ENCODE results near the gene GAB2.
"Not testable (repeated sequence)": the region's sequence is repeated elsewhere in the genome, so short reads cannot be mapped to it uniquely, and the experiment has no call there.

GAB2 gene

DNA sequence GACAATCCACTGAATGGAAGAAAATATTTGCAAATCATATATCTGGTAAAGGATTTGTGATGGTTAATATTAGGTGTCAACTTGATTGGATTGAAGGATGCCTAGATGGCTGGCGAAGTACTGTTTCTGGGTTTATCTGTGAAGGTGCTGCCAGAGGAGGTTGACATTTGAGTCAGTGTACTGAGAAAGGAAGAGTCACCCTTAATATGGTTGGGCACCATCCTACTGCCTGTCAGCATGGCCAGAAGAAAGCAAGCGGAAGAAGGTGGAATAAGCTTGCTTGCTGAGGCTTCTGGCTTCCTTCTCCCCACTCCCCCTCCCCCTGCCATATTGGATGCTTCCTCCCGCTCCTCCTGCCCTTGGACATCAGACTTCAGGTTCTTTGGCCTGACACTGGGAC lies 101.9 kb downstream of the GAB2 start:
- in situ Hi-C loops (cut with MboI; ENCODE audit: low sequenced_read_pairs): no loop called here

DNA sequence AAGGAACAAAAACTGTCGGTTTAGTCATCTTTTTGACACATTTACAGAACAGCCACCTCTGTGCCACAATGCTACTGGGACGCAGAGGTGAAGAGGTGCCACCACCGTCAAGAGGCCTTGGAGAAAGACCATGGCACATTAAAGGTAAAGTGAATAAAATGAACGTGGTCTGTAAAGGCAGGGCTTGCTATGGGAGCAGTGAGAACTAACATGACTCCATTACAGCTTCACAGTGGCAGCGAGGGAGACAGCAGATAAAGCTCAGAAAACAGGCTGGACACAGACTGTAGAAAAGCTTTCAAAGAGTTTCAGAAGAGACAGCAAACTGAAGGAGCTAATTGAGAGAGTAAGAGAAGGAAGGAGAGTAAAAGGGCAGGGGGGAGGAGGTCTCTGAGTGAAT lies 102.9 kb downstream of the GAB2 start:
- in situ Hi-C loops (cut with MboI; ENCODE audit: low sequenced_read_pairs): no loop called here

DNA sequence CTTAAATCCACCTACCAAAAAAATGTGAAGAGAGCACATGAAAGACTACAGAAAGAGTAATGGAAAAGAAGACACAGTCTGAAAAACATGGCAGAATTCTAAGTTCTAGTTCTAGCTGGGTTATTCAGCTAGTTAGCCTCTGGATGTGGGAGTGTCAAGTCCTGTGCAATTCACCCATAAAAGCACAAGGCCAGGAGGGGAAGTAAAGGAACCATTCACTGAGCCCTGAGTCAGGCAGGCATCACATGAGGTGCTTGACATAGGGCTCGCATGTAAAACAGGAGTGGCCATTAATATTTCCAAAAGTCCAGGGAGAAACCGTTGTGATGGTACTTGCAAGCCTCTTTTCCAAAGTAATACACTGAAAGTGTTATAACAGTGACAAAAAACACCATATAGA lies 103.7 kb downstream of the GAB2 start:
- in situ Hi-C loops (cut with MboI; ENCODE audit: low sequenced_read_pairs): no loop called here

DNA sequence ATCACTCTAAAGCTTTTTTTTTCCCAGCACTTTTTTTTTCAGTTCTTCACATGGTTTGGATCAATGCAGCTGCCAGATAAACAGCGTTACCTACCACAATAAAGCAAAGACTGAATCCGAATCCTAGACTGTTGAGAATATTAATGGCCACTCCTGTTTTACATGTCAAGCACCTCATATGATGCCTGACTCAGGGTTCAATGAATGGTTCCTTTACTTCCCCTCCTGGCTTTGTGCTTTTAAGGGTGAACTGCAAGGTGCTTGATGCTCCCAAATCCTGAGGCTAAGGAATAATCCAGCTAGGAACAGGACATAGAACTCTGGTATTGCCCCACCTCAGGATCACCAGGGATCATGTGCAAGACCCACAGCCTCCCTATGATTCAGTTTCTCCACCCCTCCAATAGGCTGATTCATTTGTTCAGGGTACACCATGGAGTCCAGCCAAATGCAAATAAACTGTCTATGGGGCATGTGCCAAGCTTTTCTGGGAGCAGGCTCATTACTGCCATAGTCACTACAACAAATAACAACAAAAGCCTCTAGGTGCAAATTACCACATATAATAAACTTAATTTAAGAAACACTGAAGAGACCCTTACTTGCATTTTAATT lies 104.3 kb downstream of the GAB2 start:
- in situ Hi-C loops (cut with MboI; ENCODE audit: low sequenced_read_pairs): no loop called here

DNA sequence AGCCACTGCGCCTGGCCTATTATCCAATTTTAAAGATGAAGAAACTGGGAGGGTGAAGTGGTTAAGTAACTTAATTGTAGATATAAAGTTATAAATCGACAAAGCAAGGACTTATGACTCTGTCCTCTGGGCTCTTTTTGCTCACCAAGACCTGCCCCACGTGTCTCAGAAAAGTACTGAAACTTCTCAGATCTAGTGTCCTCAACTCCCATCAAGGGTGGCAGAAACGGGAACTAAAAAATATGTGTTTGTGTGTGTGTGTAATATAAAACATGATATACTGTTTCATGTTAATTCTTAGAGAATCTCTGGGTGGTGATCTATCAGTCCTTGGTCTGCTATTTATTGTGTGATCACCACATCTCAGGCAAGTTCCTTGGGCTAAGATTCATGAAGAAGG lies 104.9 kb downstream of the GAB2 start:
- in situ Hi-C loops (cut with MboI; ENCODE audit: low sequenced_read_pairs): no loop called here

DNA sequence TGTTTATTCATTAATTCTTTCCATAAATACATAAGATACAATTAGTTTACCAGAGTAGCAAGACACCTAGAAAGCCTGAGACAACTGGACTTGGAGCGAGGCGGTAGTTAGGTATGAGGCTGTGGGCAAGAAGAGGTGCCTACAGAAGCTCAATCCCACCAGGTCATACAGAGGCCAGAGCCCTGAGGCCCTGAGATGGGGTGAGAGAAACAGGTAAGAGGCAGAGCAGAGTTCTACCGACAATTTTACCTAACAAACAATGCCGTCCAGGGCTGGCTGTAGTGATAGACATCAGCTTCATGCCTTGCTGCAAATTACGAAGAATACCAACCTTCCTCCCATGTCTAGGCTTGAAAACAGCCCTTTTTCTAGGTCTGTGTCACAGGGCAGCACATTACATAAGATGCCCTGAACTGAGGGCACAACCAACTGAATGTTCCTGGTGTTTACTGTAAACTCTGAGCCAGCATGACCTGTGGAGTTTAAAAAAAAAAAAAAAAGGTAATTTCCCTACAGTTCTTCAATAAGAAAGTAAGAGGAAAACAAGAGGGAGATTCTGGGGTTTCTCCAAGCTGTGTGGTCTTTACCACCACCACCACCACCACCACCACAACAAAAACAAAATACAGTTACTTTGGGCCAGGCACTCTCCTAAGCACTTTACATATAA lies 105.8 kb downstream of the GAB2 start:
- in situ Hi-C loops (cut with MboI; ENCODE audit: low sequenced_read_pairs): no loop called here

DNA sequence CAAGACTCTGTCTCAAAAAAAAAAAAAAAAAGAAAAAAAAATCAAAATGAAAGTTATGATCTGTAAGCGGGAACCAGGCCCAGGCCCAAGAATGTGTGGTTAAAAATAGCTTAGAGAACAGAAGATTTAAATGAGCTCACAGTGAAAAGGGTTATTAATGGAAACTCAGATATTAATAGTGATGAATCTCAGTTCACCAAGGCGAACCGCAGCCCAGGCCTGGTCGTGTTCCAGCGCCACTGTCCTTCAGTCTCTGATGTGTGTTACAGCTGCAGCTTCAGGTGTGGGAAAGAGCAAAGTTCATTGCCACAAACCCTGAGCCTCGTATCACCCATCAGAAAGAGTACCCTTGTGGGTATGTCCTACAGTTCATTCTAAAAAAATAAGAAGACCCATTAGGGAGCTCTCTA lies 107.1 kb downstream of the GAB2 start:
- in situ Hi-C loops (cut with MboI; ENCODE audit: low sequenced_read_pairs): no loop called here

DNA sequence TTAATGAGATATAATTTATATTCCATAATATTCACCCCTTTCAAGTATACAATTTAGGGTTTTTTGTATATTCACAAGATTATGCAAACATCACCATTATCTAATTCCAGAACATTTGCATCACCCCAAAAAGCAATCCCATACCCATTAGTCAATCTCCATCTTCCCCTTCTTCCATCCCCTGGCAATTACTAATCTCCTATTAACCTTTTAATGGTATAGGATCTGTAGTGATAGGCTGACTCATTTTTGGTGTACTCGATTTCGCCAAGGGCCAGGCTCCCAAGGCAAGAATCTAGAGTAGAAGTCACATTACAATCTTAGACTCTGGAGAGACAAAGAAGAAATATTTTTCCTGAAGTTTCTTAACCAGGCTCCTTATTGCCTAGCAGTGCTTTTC lies 113.4 kb downstream of the GAB2 start:
- in situ Hi-C loops (cut with MboI; ENCODE audit: low sequenced_read_pairs): no loop called here

DNA sequence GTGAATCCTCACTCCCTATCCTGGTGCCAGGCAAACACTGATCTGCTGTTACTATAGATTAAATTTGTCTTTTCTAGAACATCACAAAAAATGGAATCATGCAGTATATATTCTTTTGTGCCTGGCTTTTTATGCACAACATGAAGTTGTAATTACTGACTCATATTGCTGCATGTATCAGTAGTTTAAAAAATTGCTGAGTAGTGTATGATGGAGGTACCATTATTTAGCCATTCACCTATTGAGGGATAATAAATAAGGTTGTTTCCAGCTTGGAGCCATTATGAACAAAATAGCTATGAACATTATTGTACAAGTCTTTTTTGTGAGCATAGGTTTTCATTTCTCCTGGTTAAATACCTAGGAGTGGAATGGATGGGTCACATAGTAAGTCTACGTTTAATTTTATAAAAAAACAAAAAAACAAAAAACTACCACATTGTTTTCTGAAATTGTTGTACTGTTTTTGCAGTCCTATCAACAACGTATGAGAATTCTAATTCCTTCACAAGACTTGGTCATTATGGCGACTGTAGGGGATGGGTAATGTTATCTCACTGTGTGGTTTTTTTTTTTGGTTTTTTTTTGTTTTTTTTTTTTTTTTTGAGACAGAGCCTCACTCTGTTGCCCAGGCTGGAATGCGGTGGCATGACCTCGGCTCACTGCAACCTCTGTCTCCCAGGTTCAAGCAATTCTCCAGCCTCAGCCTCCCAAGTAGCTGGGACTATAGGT lies 117.3 kb downstream of the GAB2 start:
- in situ Hi-C loops (cut with MboI; ENCODE audit: low sequenced_read_pairs): no loop called here

DNA sequence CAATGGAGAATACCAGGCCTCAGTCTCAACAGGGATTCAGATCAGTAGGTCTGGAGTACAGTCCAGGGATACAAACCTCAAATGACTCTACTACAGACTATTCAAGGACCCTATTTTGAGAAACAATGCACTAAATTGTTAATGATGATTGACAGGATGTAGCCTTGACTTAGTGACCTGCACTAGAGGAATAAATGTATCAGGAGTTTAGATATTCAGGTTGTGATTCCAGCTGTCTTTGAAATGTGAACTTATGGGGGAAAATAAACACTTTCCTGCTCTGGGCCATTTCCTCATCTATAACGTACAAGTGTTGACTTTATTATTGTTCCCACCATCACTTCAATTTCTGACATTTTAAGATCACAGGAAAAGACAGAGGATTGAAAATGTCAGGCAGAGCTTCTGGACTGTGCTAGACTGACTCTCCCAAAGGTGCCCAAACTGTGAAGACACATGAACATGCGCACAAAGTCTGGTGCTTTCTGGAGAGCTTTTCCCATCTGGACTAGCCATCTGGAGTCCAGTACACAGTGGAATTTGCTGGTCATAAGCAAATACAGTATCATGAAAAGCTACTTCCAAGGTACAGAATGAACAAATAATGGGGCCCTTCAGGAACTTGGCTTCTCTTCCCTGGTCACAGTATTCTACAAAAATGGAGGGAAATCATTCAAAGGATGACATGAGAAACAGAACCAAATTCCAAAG lies 118.5 kb downstream of the GAB2 start:
- in situ Hi-C loops (cut with MboI; ENCODE audit: low sequenced_read_pairs): no loop called here

DNA sequence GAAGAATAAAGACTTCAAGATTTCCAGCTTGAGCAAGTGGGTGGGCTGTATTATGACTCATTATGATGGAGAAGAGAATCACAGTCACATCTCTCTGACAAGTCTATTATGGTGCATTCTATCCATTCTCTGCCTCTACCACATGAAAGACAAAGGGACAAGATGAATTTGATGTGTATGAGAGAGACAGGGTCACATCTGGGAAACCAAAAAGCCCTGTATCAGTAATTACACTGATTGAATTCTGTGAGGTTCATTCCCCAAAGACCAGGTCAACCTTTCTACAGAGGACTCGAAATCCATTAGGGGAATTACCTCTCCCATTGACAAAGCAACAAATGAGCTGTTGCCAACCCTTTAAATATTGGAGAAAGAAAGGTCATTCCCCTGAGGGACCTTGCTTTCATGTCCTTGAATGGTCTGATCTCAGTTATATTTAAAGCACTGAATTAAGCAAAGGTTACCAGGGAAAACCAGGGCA lies 119.3 kb downstream of the GAB2 start:
- in situ Hi-C loops (cut with MboI; ENCODE audit: low sequenced_read_pairs): no loop called here

DNA sequence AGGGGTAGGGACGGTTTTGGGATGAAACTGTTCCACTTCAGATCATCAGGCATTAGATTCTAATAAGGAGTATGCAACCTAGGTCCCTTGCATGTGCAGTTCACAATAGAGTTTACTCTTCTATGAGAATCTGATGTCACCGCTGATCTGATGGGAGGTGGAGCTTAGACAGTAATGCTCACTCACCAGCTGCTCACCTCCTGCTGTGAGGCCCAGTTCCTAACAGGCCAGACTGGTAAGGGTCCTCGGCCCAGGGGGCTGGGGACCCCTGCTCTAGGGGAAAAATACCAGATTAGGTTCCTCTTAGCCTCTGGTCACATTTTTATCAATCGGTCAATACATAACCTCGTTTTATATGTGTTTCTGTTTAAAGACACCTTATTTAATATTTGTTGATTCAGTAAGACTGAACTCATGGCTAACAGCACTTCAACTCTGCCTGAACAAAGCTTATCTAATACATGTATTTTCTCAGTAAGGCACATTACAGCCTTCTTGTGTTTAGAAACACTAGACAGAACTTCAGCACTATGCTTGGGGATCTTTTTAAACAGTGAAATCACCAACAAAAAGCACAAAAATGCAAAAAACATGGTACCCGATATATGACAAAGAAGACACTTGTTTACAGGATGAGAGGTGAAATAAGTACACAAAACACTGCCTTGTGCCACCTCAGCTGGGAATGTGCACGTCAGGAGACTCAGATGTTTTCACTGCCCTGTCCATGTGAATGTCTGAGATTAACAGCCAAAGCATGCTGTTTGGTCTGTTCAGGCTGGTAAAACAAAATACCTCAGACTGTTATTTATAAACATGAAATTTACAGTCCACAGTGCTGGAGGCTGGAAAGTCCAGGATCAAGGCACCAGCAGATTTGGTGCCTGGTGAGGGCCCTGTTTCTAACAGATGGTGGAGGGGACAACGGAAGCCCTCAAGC lies 121.4 kb downstream of the GAB2 start:
- in situ Hi-C loops (cut with MboI; ENCODE audit: low sequenced_read_pairs): no loop called here

DNA sequence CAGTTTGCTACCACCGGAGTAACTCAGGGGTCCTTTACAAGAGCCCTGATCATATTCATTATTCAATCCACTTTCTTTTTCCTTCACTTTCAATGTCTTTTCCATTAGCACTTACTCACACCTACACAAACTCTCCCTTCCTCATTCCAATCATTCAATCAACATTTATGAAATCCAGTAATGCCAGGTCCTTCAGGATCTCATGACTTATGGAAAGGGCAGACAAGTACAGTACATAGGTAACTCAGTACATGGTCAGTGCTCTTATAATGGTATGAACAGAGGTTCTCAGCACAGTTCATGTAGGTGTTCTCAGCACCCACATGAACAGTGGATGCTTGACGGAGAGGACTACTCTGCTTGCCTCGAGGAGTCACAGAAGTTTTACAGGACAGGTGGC lies 122.3 kb downstream of the GAB2 start:
- in situ Hi-C loops (cut with MboI; ENCODE audit: low sequenced_read_pairs): no loop called here

DNA sequence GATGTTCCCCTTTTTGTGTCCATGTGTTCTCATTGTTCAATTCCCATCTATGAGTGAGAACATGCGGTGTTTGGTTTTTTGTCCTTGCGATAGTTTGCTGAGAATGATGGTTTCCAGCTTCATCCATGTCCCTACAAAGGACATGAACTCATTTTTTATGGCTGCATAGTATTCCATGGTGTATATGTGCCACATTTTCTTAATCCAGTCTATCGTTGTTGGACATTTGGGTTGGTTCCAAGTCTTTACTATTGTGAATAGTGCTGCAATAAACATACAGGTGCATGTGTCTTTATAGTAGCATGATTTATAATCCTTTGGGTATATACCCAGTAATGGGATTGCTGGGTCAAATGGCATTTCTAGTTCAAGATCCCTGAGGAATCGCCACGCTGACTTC lies 123.5 kb downstream of the GAB2 start:
- in situ Hi-C loops (cut with MboI; ENCODE audit: low sequenced_read_pairs): not testable (repeated sequence)

DNA sequence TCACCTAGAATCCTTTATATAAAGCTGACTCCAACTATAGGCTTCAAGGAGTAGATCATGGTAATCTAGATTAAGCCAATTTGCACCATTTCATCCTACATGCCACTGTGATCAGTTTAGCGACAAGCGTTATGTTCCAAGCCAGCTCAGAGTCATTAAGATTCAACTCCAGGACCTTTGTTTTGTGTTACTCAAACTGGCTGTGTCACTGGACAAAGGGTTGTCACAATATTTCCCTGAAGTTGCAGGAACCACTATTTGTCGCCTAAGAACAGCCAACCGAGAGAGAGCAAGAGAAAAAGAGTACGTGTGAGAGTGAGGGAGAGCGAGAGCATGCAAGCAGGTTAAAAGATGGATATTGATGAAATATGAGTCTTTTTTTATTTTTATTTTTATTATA lies 124.1 kb downstream of the GAB2 start:
- in situ Hi-C loops (cut with MboI; ENCODE audit: low sequenced_read_pairs): no loop called here

DNA sequence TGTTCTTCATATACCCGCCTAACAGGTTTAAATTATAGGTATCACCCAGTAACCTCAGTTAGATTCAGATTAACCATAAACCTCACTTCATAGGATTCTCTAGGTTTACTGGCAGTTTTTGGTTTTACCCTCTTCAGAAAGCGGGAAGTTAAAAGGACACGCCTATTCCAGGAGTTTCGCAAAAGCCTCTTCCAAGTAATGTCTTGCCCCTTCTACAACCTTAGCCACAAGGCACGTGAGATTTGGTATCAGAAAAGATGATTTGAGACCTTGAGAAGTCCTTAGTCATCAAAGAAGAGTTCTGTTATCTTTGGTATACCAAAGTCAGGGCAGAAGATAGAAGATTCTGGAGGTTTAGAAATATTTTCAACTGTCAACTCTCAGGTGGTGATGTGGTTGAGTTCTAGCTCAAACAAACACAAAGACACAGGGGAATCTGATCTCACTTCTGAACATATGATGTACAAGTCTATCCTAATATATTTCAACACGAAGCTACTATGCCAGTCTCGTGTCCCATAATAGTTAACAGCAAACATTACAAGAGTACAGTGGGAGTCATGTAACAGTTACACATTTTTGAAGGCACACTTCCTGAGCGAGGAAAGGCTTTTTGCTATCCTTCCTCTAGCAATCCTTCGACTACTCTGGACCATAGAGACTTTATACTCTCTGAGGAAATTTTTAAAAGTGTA lies 125.4 kb downstream of the GAB2 start:
- in situ Hi-C loops (cut with MboI; ENCODE audit: low sequenced_read_pairs): no loop called here

DNA sequence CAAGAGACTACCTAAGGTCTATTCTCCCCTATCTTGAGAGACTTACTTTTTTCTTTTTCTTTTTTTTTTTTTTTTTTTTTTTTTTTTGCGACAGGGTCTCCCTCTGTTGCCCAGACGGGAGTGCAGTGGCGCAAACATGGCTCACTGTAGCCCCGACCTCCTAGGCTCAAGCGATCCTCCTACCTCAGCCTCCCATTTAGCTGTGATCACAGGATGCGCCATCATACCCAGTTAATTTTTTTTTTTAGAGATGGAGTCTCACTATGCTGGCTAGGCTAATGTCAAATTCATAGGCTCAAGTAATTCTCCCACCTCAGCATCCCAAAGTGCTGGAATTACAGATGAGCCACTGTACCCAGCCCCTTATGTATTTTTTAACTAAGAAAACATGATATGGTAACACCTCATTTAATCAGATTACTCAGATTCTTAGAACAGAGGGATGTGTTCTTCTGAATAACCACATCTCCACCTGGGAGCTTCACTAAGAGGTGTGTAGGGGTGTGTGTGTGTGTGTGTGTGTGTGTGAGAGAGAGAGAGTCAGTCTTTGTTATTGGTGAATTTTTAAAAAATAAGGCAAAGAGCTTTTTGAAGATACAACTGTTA lies 126.0 kb downstream of the GAB2 start:
- in situ Hi-C loops (cut with MboI; ENCODE audit: low sequenced_read_pairs): no loop called here

DNA sequence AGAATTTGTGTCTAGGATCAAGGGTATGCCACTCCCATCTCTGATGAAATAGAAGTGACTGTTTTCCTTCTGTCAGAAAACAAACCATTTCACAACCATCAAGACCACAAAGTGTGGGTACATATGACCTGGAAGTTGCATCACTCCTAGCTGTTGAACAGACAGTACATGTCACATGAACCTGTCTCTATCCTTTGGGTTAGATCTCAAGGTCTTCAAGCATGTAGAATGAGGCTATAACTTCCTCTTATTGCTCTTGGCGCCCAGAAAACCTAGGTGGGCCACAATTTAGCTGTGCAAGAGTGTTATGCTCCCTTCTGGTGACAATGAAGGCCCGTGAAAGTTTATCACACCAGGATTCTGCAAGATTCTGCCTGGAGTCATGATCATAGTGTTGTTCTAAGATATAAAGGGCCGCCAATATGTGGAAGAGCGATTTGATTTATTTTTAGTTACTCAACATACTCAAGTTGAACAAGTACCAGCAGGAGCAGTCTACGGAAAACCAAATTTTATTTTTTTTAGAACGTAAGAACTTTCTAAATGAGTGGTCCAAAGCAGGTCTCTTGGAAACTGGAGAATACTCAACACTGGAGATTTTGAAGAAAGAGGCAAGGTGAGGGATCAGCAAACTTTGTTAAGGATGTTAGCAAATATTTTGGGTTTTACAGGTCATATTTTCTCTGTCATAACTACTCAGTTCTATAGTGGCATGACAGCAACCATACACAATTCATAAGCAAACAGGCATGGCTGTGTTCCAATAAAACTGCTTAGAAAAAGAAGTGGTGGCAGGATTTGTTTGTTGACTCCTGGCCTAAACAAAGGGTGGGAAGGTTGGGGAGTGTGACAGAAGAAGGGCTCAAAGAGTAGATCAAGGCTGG lies 127.1 kb downstream of the GAB2 start:
- in situ Hi-C loops (cut with MboI; ENCODE audit: low sequenced_read_pairs): no loop called here
